AG04450 (cell line): ENCODE results near the gene OBSCN. TPM values are rescaled to one million over a fixed set of nuclear protein-coding genes. Genes with fewer than 3 reads are reported as not detected.
A peak's percentile ranks its signal among the peaks of the same experiment; 100 is the strongest.

Experiments used
- CTCF ChIA-PET: fragments of 300-600, 350-600 bp; formaldehyde crosslinking; extraction: SDS; loops from one replicate; lab custom pipeline; 2022; ENCODE audit warnings: antibody characterized with exemption, inconsistent platforms; lab: Charles Lee
- POLR2A ChIA-PET: fragments of 350-600 bp; formaldehyde crosslinking; extraction: SDS; loops from one replicate; lab custom pipeline; 2021; ENCODE audit warnings: antibody characterized with exemption, inconsistent platforms; lab: Yijun Ruan, JAX
- DNase-seq: peaks from one replicate; pipeline ENCODE4 v3.0.0-alpha.2; 2011; ENCODE audit warnings: low read depth, low spot score
- H3K27ac ChIP-seq: one replicate; pipeline ENCODE4 v1.5.1; 2012; ENCODE audit warnings: low read depth, low read length, control low read depth
- H3K27me3 ChIP-seq: one replicate; pipeline ENCODE4 v1.6.0; 2012; ENCODE audit warnings: low read length; ENCODE audit not compliant: control insufficient read depth, insufficient read depth
- H3K4me3 ChIP-seq: 2 replicates; pipeline ENCODE4 v1.5.1; 2011; ENCODE audit warnings: mild to moderate bottlenecking, low read depth, low read length, control low read depth
- H3K9me3 ChIP-seq: 2 replicates; pipeline ENCODE4 v1.5.1; 2012; ENCODE audit warnings: low read length; ENCODE audit not compliant: control insufficient read depth, insufficient read depth
- CTCF ChIP-seq: IDR thresholded peaks from 2 replicates; pipeline ENCODE4 v1.5.1; 2011; ENCODE audit warnings: low read depth, low read length, control low read depth, inconsistent platforms
- polyA plus RNA-seq: library from polyadenylated mRNA; depleted of rRNA; stranded (reverse); fragments of >200 nt; gene quantifications from 2 replicates; pipeline ENCODE4 v1.2.3, GENCODE V29; 2011

OBSCN gene
- polyA plus RNA-seq, 1 experiment = 3.9 TPM

- DNase-seq = no peak
- Histone ChIP-seq H3K9me3 (peaks cover 18% of the 10 kb centered on the region), H3K27ac (peak overlapping the region; percentile 90), H3K4me3 (no peak overlapping the region), H3K27me3 (no peaks in the 10 kb centered on the region)
- POLR2A ChIA-PET = interaction anchor here (0.5 to 1.6 kb wide), 6 partner anchors 12 to 320 kb away, joined by 3 to 6 read pairs (median 4); partner anchors contain the start of gene IBA57
- CTCF ChIA-PET = interaction anchor here (0.8 to 4.5 kb wide), 5 partner anchors 12 to 280 kb away, joined by 3 to 25 read pairs (median 5); partner anchors contain the start of gene IBA57
- TF ChIP-seq CTCF = no peak
These were observed 29.8 kb upstream of the OBSCN start for GRCh38 chr1:228177721-228178710.

- POLR2A ChIA-PET = interaction anchor here (0.5 to 1.6 kb wide), 6 partner anchors 12 to 309 kb away, joined by 3 to 6 read pairs (median 4); partner anchors contain the start of gene IBA57
- no peak overlapping the region for H3K4me3 ChIP-seq
- peak overlapping the region; percentile 90 for H3K27ac ChIP-seq
- CTCF ChIA-PET = interaction anchor here (0.8 to 4.5 kb wide), 4 partner anchors 13 to 279 kb away, joined by 3 to 25 read pairs (median 4); partner anchors contain the start of gene IBA57
- no peak for DNase-seq
- no peak for TF ChIP-seq CTCF
- H3K9me3 ChIP-seq = peaks cover 11% of the 10 kb centered on the region
- no peaks in the 10 kb centered on the region for H3K27me3 ChIP-seq
These were observed 28.8 kb upstream of the OBSCN start for GRCh38 chr1:228178737-228179684.

- Histone ChIP-seq H3K27ac (peak overlapping the region; percentile 39), H3K9me3 (peaks cover 4% of the 10 kb centered on the region), H3K4me3 (no peak overlapping the region), H3K27me3 (no peaks in the 10 kb centered on the region)
- ChIA-PET CTCF (interaction anchor here (4.5 kb wide), 1 partner anchor 14 kb away, joined by 25 read pairs; the partner anchor contains the start of gene IBA57), POLR2A (interaction anchor here (0.7 kb wide), 1 partner anchor 181 kb away, joined by 8 read pairs; no protein-coding TSS in a partner anchor)
- peak; percentile 30 for TF ChIP-seq CTCF
- no peak for DNase-seq
These were observed 27.4 kb upstream of the OBSCN start for GRCh38 chr1:228180271-228180958.

GRCh38 chr1:228180959-228181644 lies 26.7 kb upstream of the OBSCN start:
- TF ChIP-seq CTCF = no peak
- Histone ChIP-seq H3K27ac (no peak overlapping the region), H3K4me3 (no peak overlapping the region), H3K27me3 (no peaks in the 10 kb centered on the region), H3K9me3 (peaks cover 4% of the 10 kb centered on the region)
- CTCF ChIA-PET = interaction anchor here (4.5 kb wide), 1 partner anchor 15 kb away, joined by 25 read pairs; the partner anchor contains the start of gene IBA57
- DNase-seq = no peak
- POLR2A ChIA-PET = no interaction called here
